Endodermal cell (in vitro differentiated cells): ENCODE measurements around the gene LIN7A. TPM values are rescaled to one million over a fixed set of nuclear protein-coding genes. Genes with fewer than 3 reads are reported as not detected.

Source experiments
- DNase-seq: peaks from one replicate; pipeline ENCODE4 v3.0.0-alpha.2; 2017
- H3K27ac ChIP-seq: 2 replicates; pipeline ENCODE4 v1.5.1; 2013; ENCODE audit warnings: mild to moderate bottlenecking, low read depth, low read length, moderate library complexity
- H3K27me3 ChIP-seq: 2 replicates; pipeline ENCODE4 v1.6.1; 2013; ENCODE audit warnings: mild to moderate bottlenecking, low read length, moderate library complexity; ENCODE audit not compliant: insufficient read depth, control insufficient read depth, poor library complexity, severe bottlenecking
- H3K36me3 ChIP-seq: 2 replicates; pipeline ENCODE4 v1.7.0; 2013; ENCODE audit warnings: mild to moderate bottlenecking, low read length, moderate library complexity; ENCODE audit not compliant: control insufficient read depth, insufficient read depth
- H3K4me1 ChIP-seq: one replicate; pipeline ENCODE4 v1.7.0; 2013; ENCODE audit warnings: low read length; ENCODE audit not compliant: control insufficient read depth, insufficient read depth
- H3K4me3 ChIP-seq: 2 replicates; pipeline ENCODE4 v1.5.1; 2013; ENCODE audit warnings: mild to moderate bottlenecking, low read length, moderate library complexity
- H3K9ac ChIP-seq: 2 replicates; pipeline ENCODE4 v1.6.1; 2013; ENCODE audit warnings: mild to moderate bottlenecking, low read length, moderate library complexity; ENCODE audit not compliant: poor library complexity, severe bottlenecking; ENCODE audit errors: extremely low read depth
- H3K9me3 ChIP-seq: 2 replicates; pipeline ENCODE4 v1.6.1; 2013; ENCODE audit warnings: mild to moderate bottlenecking, low read length, moderate library complexity; ENCODE audit not compliant: control insufficient read depth
- H3K27ac Mint-ChIP-seq: 2 replicates; pipeline ENCODE4 v1.8.0; 2020; ENCODE audit warnings: mixed read lengths
- H3K27me3 Mint-ChIP-seq: 2 replicates; pipeline ENCODE4 v1.8.0; 2021; ENCODE audit warnings: mild to moderate bottlenecking, mixed read lengths; ENCODE audit not compliant: insufficient read depth
- H3K36me3 Mint-ChIP-seq: 2 replicates; pipeline ENCODE4 v1.8.0; 2020; ENCODE audit warnings: low read depth, mixed read lengths
- H3K4me1 Mint-ChIP-seq: 2 replicates; pipeline ENCODE4 v1.8.0; 2020; ENCODE audit warnings: mixed read lengths
- H3K4me3 Mint-ChIP-seq: 2 replicates; pipeline ENCODE4 v1.8.0; 2020; ENCODE audit warnings: mild to moderate bottlenecking, moderate library complexity, mixed read lengths
- H3K9me3 Mint-ChIP-seq: 2 replicates; pipeline ENCODE4 v1.8.0; 2020; ENCODE audit warnings: mild to moderate bottlenecking, mixed read lengths
- CTCF ChIP-seq: fragments of 200-600 bp; sonication (generic); conservative IDR thresholded peaks from 2 replicates; pipeline ENCODE4 v1.5.0; 2021; ENCODE audit warnings: antibody characterized with exemption, mild to moderate bottlenecking
- WGBS, 2 experiments: methylation state at CpG; one replicate each; pipeline versions ENCODE4 v1.1.5 to v1.1.7; 2013; ENCODE audit warnings: missing lambda C conversion rate in 2 of 2, mixed read lengths in 1 of 2; ENCODE audit not compliant: insufficient coverage in 1 of 2, insufficient read length in 1 of 2; 5-methylcytosine and 5-hydroxymethylcytosine counted together
- total RNA-seq, 2 donors: library from RNA; stranded (reverse); fragmentation: NEBNext Ultra II Directional in 1 of 2; extraction: Animal tissue kit (Norgen Biotek cat#: 25700) in 1 of 2; gene quantifications; 2 replicates in 1 of 2; 3 replicates in 1 of 2; pipeline ENCODE4 v1.2.1, GENCODE V29; 2021

Gene LIN7A
- total RNA-seq, 2 donors from 2014 or later = 19.3 to 27.2 TPM

- Histone ChIP-seq H3K9ac (no peak overlapping the region), H3K9me3 (no peaks in the 10 kb centered on the region), H3K27ac (no peak overlapping the region), H3K27me3 (no peaks in the 10 kb centered on the region), H3K4me1 (no peaks in the 10 kb centered on the region), H3K4me3 (no peak overlapping the region), H3K36me3 (no peaks in the 10 kb centered on the region)
- H3K9me3 Mint-ChIP-seq = no peaks in the 10 kb centered on the region
- no peak for TF ChIP-seq CTCF
- H3K27ac Mint-ChIP-seq = no peak overlapping the region
- H3K27me3 Mint-ChIP-seq = no peaks in the 10 kb centered on the region
- no peak overlapping the region for H3K4me3 Mint-ChIP-seq
- WGBS, 2 experiments = 92 to 97% methylated on average over 2 of the region's 2 CpGs
- DNase-seq = no peak
- peaks cover 14% of the 10 kb centered on the region for H3K4me1 Mint-ChIP-seq
- no peaks in the 10 kb centered on the region for H3K36me3 Mint-ChIP-seq
Observed at GRCh38 chr12:80860206-80860605, 77.5 kb downstream of the LIN7A start.

- no peak overlapping the region for H3K27ac ChIP-seq
- H3K36me3 ChIP-seq = no peaks in the 10 kb centered on the region
- H3K36me3 Mint-ChIP-seq = no peaks in the 10 kb centered on the region
- H3K27me3 Mint-ChIP-seq = no peaks in the 10 kb centered on the region
- DNase-seq = no peak
- H3K9me3 ChIP-seq = no peaks in the 10 kb centered on the region
- no peak overlapping the region for H3K4me3 Mint-ChIP-seq
- no peak for TF ChIP-seq CTCF
- no peak overlapping the region for H3K4me3 ChIP-seq
- no peak overlapping the region for H3K9ac ChIP-seq
- H3K4me1 ChIP-seq = no peaks in the 10 kb centered on the region
- no peaks in the 10 kb centered on the region for H3K9me3 Mint-ChIP-seq
- no peak overlapping the region for H3K27ac Mint-ChIP-seq
- H3K27me3 ChIP-seq = no peaks in the 10 kb centered on the region
- peaks cover 4% of the 10 kb centered on the region for H3K4me1 Mint-ChIP-seq
Observed at GRCh38 chr12:80858356-80858755, 79.4 kb downstream of the LIN7A start.

GRCh38 chr12:80857311-80857710, 80.4 kb downstream of the LIN7A start:
- Histone ChIP-seq H3K27ac (no peak overlapping the region), H3K9ac (no peak overlapping the region), H3K27me3 (no peaks in the 10 kb centered on the region), H3K36me3 (no peaks in the 10 kb centered on the region), H3K4me1 (no peaks in the 10 kb centered on the region), H3K4me3 (no peak overlapping the region), H3K9me3 (no peaks in the 10 kb centered on the region)
- Mint-ChIP-seq H3K4me3 (no peak overlapping the region), H3K27ac (no peak overlapping the region), H3K4me1 (peaks cover 4% of the 10 kb centered on the region), H3K9me3 (no peaks in the 10 kb centered on the region), H3K27me3 (no peaks in the 10 kb centered on the region), H3K36me3 (no peaks in the 10 kb centered on the region)
- DNase-seq = no peak
- TF ChIP-seq CTCF = no peak
- 89% methylated on average over 1 of the region's 1 CpG; no CpG with 5 or more reads in 1 of the 2 experiments for WGBS, 2 experiments
